ENCODE measurements around the gene ZNF292.
A peak's percentile ranks its signal among the peaks of the same experiment; 100 is the strongest.
"Not testable (repeated sequence)": the region's sequence is repeated elsewhere in the genome, so short reads cannot be mapped to it uniquely, and the experiment has no call there.

ZNF292 gene

GRCh38 chr6:87151471-87151780 is 3.9 kb upstream of the ZNF292 start:
- H3K9me3 Mint-ChIP-seq (ENCODE audit: low read depth): no peaks in the 10 kb centered on the region
- peaks cover 2% of the 10 kb centered on the region for H3K36me3 Mint-ChIP-seq
- H3K4me1 Mint-ChIP-seq (ENCODE audit: low read depth): peaks cover 32% of the 10 kb centered on the region
- H3K27me3 Mint-ChIP-seq: no peaks in the 10 kb centered on the region
- H3K27ac Mint-ChIP-seq: peak overlapping the region; percentile 97
- peak overlapping the region; percentile 98 for H3K4me3 Mint-ChIP-seq

DNA sequence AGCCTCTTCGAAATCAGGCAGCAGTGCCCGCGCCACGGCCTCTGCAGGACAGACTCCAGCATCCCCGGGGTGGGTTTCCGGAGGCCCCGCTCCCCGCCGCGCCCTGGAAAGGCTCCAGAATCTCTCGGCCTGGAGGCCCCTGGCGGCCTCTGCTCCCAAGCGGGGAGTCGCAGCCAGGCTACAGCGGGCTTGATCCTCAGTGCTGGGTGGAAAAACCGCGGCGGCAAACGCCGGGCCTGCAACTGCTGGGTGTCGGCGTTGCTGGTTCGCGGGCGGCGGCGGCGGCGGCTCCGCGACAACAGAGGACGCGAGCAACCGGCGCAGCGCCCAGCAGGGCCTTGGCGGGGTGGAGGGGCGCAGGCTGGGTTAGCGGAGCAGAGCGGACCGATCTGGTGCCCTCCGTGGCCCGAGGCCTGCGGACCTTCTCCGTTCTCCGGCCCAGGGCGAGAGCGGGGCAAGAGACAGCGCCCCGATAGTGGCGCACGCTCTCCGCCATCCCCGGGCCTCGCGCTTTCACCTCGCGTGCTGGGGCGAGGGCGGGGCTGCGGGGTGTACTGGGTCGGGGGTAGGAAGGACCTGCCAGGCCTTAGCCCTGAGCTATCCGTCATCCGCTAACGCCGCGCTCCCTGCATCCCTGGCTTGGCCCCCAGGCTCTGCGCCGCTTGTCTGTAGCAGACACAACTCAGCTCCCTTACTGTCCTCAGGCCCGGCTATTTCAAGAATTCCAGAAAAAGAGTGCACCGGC is 3.4 kb upstream of the ZNF292 start:
- peak overlapping the region; percentile 97 for H3K27ac Mint-ChIP-seq
- H3K36me3 Mint-ChIP-seq: peaks cover 4% of the 10 kb centered on the region
- no peaks in the 10 kb centered on the region for H3K27me3 Mint-ChIP-seq
- peak overlapping the region; percentile 98 for H3K4me3 Mint-ChIP-seq
- peaks cover 37% of the 10 kb centered on the region for H3K4me1 Mint-ChIP-seq (ENCODE audit: low read depth)
- no peaks in the 10 kb centered on the region for H3K9me3 Mint-ChIP-seq (ENCODE audit: low read depth)

- no peaks in the 10 kb centered on the region for H3K9me3 Mint-ChIP-seq (ENCODE audit: low read depth)
- peak overlapping the region; percentile 97 for H3K27ac Mint-ChIP-seq
- peaks cover 4% of the 10 kb centered on the region for H3K36me3 Mint-ChIP-seq
- peak overlapping the region; percentile 98 for H3K4me3 Mint-ChIP-seq
- H3K4me1 Mint-ChIP-seq (ENCODE audit: low read depth): peaks cover 39% of the 10 kb centered on the region
- H3K27me3 Mint-ChIP-seq: no peaks in the 10 kb centered on the region
Observed at GRCh38 chr6:87152526-87152955, 2.8 kb upstream of the ZNF292 start.

DNA sequence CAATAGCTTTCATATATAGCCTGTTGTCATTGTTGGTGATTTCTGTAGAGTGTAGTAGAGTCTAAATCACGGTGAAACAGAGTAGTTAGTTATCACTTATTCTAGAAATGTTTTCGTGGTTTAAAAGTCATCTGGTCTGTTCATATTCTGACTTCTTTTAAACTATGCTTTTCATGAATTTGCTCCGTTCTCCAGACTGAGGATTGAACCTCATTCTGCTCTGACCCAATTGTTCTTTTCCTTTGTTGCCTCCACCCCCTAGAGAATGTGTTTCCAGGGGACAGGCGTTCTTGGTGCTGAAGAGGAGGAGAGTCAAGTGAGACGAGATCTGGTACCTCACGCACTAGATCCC is 748 bp upstream of the ZNF292 start:
- Mint-ChIP-seq H3K4me3 (peak overlapping the region; percentile 98), H3K4me1 (ENCODE audit: low read depth) (peaks cover 52% of the 10 kb centered on the region), H3K27me3 (no peaks in the 10 kb centered on the region), H3K36me3 (peaks cover 4% of the 10 kb centered on the region), H3K27ac (peak overlapping the region; percentile 97), H3K9me3 (ENCODE audit: low read depth) (no peaks in the 10 kb centered on the region)

- peak overlapping the region; percentile 97 for H3K27ac Mint-ChIP-seq
- no peaks in the 10 kb centered on the region for H3K9me3 Mint-ChIP-seq (ENCODE audit: low read depth)
- no peaks in the 10 kb centered on the region for H3K27me3 Mint-ChIP-seq
- peaks cover 64% of the 10 kb centered on the region for H3K4me1 Mint-ChIP-seq (ENCODE audit: low read depth)
- peak overlapping the region; percentile 98 for H3K4me3 Mint-ChIP-seq
- H3K36me3 Mint-ChIP-seq: peaks cover 6% of the 10 kb centered on the region
Observed at GRCh38 chr6:87155842-87156815, 764 bp downstream of the ZNF292 start.

DNA sequence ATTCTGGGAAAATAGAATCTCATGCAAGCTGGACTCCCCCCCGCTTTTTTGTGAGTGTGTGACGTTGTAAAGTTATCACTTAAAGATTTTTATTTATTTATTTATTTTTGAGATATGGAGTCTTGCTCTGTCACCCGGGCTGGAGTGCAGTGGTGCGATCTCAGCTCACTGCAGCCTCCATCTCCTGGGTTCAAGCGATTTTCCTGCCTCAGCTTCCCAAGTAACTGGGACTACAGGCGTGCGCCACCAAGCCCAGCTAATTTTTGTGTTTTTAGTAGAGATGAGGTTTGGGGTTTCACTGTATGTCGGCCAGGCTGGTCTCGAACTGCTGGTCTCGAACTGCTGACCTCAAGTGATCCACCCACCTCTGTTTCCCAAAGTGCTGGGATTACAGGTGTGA is 2.2 kb downstream of the ZNF292 start:
- peak overlapping the region; percentile 51 for H3K4me3 Mint-ChIP-seq

GRCh38 chr6:87161299-87161698 is 5.9 kb downstream of the ZNF292 start:
- no peaks in the 10 kb centered on the region for H3K9me3 Mint-ChIP-seq (ENCODE audit: low read depth)
- peaks cover 79% of the 10 kb centered on the region for H3K4me1 Mint-ChIP-seq (ENCODE audit: low read depth)
- H3K4me3 Mint-ChIP-seq: no peak overlapping the region
- no peak overlapping the region for H3K27ac Mint-ChIP-seq
- H3K27me3 Mint-ChIP-seq: no peaks in the 10 kb centered on the region
- H3K36me3 Mint-ChIP-seq: peaks cover 12% of the 10 kb centered on the region

More for the DNA sequence above, 2.2 kb downstream of the ZNF292 start:
- H3K4me1 Mint-ChIP-seq (ENCODE audit: low read depth): peaks cover 68% of the 10 kb centered on the region
- H3K27me3 Mint-ChIP-seq; H3K36me3 Mint-ChIP-seq; H3K9me3 Mint-ChIP-seq (ENCODE audit: low read depth); H3K27ac Mint-ChIP-seq: not testable (repeated sequence)

DNA sequence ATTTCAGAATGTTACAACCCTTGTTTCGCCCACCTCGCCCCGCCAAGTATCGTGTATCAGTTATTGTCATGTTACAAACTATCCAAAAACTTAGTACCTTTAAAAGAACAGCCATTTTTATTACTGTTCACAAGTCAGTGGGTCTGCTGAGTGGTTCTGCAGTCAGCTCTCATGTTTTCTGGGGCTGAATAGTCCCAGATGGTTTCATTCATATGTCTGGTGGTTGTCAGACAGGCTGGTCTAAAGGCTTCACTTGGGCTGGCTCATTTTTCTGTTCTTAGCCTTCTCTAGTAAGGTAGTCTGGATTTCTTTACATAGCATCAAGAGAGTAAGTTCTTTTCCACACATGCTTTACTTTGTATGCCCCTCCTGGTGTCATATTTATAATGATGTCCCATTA is 8.6 kb downstream of the ZNF292 start:
- Mint-ChIP-seq H3K27me3 (no peaks in the 10 kb centered on the region), H3K36me3 (peaks cover 8% of the 10 kb centered on the region), H3K9me3 (ENCODE audit: low read depth) (no peaks in the 10 kb centered on the region), H3K4me3 (peak overlapping the region; percentile 24), H3K4me1 (ENCODE audit: low read depth) (peaks cover 81% of the 10 kb centered on the region), H3K27ac (peak overlapping the region; percentile 65)

DNA sequence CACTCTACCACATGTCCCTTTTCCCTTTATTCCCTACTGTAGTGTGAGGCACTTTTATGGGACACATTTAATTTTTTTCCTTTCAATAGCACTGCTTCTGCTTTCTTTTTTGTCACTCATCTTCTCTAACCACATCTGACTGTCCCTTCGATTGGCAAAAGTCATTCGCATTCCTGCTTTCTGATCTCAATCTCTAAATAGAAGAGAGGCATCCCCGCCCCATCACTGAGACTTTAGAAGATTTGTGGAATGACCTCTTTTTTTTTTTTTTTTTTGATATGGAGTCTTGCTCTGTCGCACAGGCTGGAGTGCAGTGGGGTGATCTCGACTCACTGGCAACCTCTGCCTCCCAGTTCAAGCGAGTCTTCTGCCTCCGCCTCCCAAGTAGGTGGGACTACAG is 9.1 kb downstream of the ZNF292 start:
- peaks cover 82% of the 10 kb centered on the region for H3K4me1 Mint-ChIP-seq (ENCODE audit: low read depth)

GRCh38 chr6:87165185-87165584 is 9.8 kb downstream of the ZNF292 start:
- Mint-ChIP-seq H3K27me3 (no peaks in the 10 kb centered on the region), H3K36me3 (peaks cover 6% of the 10 kb centered on the region), H3K4me3 (peak overlapping the region; percentile 9), H3K9me3 (ENCODE audit: low read depth) (no peaks in the 10 kb centered on the region), H3K4me1 (ENCODE audit: low read depth) (peaks cover 78% of the 10 kb centered on the region), H3K27ac (peak overlapping the region; percentile 64)

More for the DNA sequence above, 9.1 kb downstream of the ZNF292 start:
- H3K27me3 Mint-ChIP-seq: no peaks in the 10 kb centered on the region
- peak overlapping the region; percentile 15 for H3K4me3 Mint-ChIP-seq
- H3K9me3 Mint-ChIP-seq (ENCODE audit: low read depth): no peaks in the 10 kb centered on the region
- H3K27ac Mint-ChIP-seq: peak overlapping the region; percentile 65
- H3K36me3 Mint-ChIP-seq: peaks cover 8% of the 10 kb centered on the region

DNA sequence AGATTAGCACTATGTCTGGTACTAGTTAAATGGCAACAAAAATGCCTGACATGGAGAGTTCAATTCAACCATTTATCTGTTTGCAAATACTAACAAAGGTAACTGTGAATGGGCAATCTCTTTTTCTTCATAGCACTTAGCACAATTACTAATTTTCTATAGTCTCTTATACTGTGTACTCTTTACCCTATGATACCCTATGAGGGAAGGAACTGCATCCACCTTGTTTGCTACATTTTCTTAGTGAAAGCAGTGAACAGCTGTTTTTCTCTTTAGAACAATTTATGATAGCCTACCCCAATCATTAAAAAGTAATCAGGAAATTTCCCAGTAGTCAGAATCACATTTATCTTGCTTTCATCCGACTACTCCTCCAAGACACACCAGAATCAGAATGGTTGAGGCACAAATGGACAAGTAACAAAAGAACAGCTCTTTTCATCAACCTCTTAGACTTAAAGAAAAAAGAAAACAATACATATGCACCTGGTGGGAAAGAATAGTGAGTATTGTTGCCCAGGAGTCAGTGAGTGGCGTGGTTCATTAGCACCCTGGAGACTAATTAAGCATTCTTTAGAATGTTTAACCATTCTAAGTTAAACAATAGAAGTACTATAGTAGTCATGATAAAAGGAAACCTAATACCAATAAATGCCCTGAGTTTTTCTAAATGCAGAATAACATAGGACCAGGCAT is 16.7 kb downstream of the ZNF292 start:
- Mint-ChIP-seq H3K4me3 (no peak overlapping the region), H3K36me3 (peaks cover 9% of the 10 kb centered on the region), H3K4me1 (ENCODE audit: low read depth) (peaks cover 82% of the 10 kb centered on the region), H3K27me3 (no peaks in the 10 kb centered on the region), H3K9me3 (ENCODE audit: low read depth) (no peaks in the 10 kb centered on the region), H3K27ac (peak overlapping the region; percentile 36)

GRCh38 chr6:87174078-87174579 is 18.8 kb downstream of the ZNF292 start:
- Mint-ChIP-seq H3K4me3 (peak overlapping the region; percentile 24), H3K9me3 (ENCODE audit: low read depth) (no peaks in the 10 kb centered on the region), H3K4me1 (ENCODE audit: low read depth) (peaks cover 83% of the 10 kb centered on the region), H3K27me3 (no peaks in the 10 kb centered on the region), H3K27ac (peak overlapping the region; percentile 72), H3K36me3 (peaks cover 16% of the 10 kb centered on the region)

GRCh38 chr6:87176493-87176892 is 21.1 kb downstream of the ZNF292 start:
- Mint-ChIP-seq H3K9me3 (ENCODE audit: low read depth) (no peaks in the 10 kb centered on the region), H3K27me3 (no peaks in the 10 kb centered on the region), H3K27ac (peak overlapping the region; percentile 58), H3K4me1 (ENCODE audit: low read depth) (peaks cover 88% of the 10 kb centered on the region), H3K36me3 (peaks cover 26% of the 10 kb centered on the region), H3K4me3 (no peak overlapping the region)

DNA sequence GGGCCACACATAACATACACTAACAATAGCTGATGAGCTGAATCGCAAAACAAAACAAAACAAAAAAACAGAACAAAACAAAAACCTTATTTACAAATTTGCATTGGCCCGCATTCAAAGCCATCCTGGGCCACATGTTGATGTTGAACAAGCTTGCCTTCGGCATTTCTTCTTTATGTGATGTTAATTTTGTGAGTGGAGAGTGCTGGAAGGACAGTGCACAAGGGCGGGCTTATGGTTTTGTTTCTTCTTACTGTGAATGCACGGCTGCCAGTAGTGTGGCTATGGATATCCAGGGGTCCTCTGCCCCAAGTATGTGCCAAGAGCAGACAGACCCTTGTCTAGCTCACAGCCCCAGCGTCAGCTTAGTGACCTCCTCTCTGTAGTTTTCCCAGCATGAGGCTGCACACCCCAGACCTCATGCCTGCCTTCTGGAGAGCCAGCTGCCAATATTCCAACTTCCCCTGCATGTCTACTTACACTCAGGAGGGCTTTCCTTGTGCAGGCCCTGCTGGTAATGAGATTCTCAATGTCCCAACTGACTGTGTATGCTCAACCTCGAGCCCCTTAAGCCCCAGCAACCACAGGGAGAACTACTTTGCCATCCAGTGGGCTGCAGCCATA is 24.9 kb downstream of the ZNF292 start:
- no peaks in the 10 kb centered on the region for H3K9me3 Mint-ChIP-seq (ENCODE audit: low read depth)
- peak overlapping the region; percentile 87 for H3K27ac Mint-ChIP-seq
- no peaks in the 10 kb centered on the region for H3K27me3 Mint-ChIP-seq
- H3K4me1 Mint-ChIP-seq (ENCODE audit: low read depth): peaks cover 89% of the 10 kb centered on the region
- peaks cover 36% of the 10 kb centered on the region for H3K36me3 Mint-ChIP-seq
- H3K4me3 Mint-ChIP-seq: peak overlapping the region; percentile 63
